Progenitor cell of endocrine pancreas (in vitro differentiated cells): ENCODE measurements around the gene LOXL4. TPM values are rescaled to one million over a fixed set of nuclear protein-coding genes. Genes with fewer than 3 reads are reported as not detected.

Experiments used
- DNase-seq: peaks from one replicate; pipeline ENCODE4 v3.0.0; 2021; ENCODE audit warnings: low spot score; ENCODE audit not compliant: unreplicated experiment
- H3K27ac Mint-ChIP-seq: 2 replicates; pipeline ENCODE4 v1.8.0; 2021; ENCODE audit warnings: mild to moderate bottlenecking, moderate library complexity, mixed read lengths
- H3K27me3 Mint-ChIP-seq: 2 replicates; pipeline ENCODE4 v1.8.0; 2021; ENCODE audit warnings: mixed read lengths
- H3K36me3 Mint-ChIP-seq: 2 replicates; pipeline ENCODE4 v1.8.0; 2022; ENCODE audit warnings: mixed read lengths; ENCODE audit not compliant: insufficient read depth
- H3K4me1 Mint-ChIP-seq: 2 replicates; pipeline ENCODE4 v1.8.0; 2021; ENCODE audit warnings: low read depth, mixed read lengths
- H3K4me3 Mint-ChIP-seq: 2 replicates; pipeline ENCODE4 v1.8.0; 2021; ENCODE audit warnings: low read depth, mild to moderate bottlenecking, moderate library complexity, mixed read lengths
- H3K9me3 Mint-ChIP-seq: 2 replicates; pipeline ENCODE4 v1.8.0; 2021; ENCODE audit warnings: low read depth, mixed read lengths
- total RNA-seq: library from RNA; stranded (reverse); gene quantifications from 2 replicates; pipeline ENCODE4 v1.2.1, GENCODE V29; 2021
- TF ChIP-seq, protein P1 (sequence below): fragments of 200-600 bp; sonication (generic); IDR thresholded peaks from one replicate; pipeline ENCODE4 v1.5.0; 2021; ENCODE audit warnings: antibody characterized with exemption, mild to moderate bottlenecking; ENCODE audit not compliant: unreplicated experiment

LOXL4 gene
- total RNA-seq, 1 donor from 2014 or later: 3.7 TPM

DNA sequence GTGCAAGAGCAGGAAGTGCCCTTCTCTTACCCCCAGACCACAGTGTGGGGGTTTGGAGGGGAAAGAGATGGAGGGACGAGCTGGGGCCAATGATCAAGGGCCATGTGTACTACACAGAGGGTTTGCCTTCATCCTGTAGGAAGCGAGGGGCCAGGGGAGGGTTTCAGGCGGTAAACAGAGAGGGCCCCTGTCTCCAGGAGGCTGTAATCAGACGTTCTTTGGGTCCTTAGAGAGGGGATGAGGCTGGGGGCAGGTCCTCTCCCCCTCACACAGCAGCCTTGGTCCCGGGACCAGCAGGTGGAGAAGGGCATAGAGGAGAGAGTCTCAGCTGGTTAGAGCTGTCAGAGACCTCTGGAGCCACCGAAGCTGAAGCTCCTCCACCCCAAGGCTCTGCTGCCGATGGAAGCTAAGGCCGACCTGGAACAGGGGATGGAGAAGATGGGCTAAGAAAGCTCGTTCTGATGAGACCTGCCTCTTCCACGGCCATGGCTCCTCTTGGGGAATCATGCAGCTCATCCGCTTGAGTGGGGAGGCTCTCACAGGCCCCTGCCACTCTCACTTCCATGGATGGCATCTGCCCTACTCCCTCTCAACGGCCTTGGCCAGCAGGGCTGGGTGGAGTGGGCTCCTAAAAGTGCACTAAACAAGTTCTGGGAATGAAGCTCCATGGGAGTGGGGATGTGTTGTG is 3.5 kb downstream of the LOXL4 start:
- TF ChIP-seq, protein P1, sequence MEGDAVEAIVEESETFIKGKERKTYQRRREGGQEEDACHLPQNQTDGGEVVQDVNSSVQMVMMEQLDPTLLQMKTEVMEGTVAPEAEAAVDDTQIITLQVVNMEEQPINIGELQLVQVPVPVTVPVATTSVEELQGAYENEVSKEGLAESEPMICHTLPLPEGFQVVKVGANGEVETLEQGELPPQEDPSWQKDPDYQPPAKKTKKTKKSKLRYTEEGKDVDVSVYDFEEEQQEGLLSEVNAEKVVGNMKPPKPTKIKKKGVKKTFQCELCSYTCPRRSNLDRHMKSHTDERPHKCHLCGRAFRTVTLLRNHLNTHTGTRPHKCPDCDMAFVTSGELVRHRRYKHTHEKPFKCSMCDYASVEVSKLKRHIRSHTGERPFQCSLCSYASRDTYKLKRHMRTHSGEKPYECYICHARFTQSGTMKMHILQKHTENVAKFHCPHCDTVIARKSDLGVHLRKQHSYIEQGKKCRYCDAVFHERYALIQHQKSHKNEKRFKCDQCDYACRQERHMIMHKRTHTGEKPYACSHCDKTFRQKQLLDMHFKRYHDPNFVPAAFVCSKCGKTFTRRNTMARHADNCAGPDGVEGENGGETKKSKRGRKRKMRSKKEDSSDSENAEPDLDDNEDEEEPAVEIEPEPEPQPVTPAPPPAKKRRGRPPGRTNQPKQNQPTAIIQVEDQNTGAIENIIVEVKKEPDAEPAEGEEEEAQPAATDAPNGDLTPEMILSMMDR: no peak
- H3K27ac Mint-ChIP-seq: no peak overlapping the region
- no peaks in the 10 kb centered on the region for H3K36me3 Mint-ChIP-seq
- peaks cover 35% of the 10 kb centered on the region for H3K27me3 Mint-ChIP-seq
- H3K4me1 Mint-ChIP-seq: peaks cover 14% of the 10 kb centered on the region
- no peak for DNase-seq
- H3K4me3 Mint-ChIP-seq: no peak overlapping the region
- no peaks in the 10 kb centered on the region for H3K9me3 Mint-ChIP-seq

DNA sequence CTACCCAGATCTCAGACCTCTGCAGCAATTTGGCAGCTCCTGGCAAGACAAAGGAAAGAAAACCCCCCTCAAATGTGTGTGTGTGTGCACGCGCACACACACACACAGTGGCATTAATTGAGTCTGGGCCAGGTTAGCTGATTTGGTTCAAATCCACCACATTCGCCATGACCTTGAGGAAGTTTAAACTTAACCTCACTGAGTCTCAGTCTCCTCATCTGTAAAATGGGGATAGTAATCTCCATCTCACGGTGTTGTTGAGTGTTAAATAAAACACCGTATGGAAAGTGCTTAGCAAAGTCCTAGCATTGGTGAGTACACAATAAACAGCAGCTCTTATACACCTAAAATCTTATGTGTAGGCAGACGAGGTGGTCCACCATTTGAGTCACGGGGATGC is 4.9 kb downstream of the LOXL4 start:
- H3K4me1 Mint-ChIP-seq: peaks cover 7% of the 10 kb centered on the region
- DNase-seq: no peak
- H3K27me3 Mint-ChIP-seq: peaks cover 29% of the 10 kb centered on the region
- TF ChIP-seq, protein P1: no peak
- H3K9me3 Mint-ChIP-seq: no peaks in the 10 kb centered on the region
- no peak overlapping the region for H3K4me3 Mint-ChIP-seq
- no peak overlapping the region for H3K27ac Mint-ChIP-seq
- H3K36me3 Mint-ChIP-seq: no peaks in the 10 kb centered on the region

DNA sequence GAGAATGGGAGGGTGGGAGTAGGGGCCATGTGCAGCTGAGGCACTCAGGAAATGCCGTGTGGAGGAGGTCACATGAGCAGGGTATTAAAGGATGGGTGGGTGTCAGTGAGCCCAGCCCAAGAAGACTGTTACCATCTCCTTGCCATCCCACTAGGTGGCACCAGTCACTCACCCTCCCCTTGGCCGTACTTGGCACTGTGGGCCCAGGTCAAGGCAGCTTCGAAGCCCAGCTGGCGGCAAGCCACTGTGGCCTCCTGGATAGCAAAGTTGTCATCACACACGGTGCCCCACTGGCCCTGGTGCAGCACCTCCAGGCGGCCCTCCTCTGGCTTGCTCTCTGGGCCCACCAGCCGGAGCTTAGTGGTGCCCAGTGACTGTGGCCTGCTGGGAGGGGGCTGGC is 5.4 kb downstream of the LOXL4 start:
- Mint-ChIP-seq H3K4me1 (peaks cover 5% of the 10 kb centered on the region), H3K27me3 (peaks cover 26% of the 10 kb centered on the region), H3K36me3 (no peaks in the 10 kb centered on the region), H3K27ac (no peak overlapping the region), H3K4me3 (no peak overlapping the region), H3K9me3 (no peaks in the 10 kb centered on the region)
- TF ChIP-seq, protein P1: peak; percentile 8
- DNase-seq: no peak

- H3K9me3 Mint-ChIP-seq: no peaks in the 10 kb centered on the region
- H3K27me3 Mint-ChIP-seq: peaks cover 16% of the 10 kb centered on the region
These were observed 6.3 kb downstream of the LOXL4 start for GRCh38 chr10:98261436-98262277.

DNA sequence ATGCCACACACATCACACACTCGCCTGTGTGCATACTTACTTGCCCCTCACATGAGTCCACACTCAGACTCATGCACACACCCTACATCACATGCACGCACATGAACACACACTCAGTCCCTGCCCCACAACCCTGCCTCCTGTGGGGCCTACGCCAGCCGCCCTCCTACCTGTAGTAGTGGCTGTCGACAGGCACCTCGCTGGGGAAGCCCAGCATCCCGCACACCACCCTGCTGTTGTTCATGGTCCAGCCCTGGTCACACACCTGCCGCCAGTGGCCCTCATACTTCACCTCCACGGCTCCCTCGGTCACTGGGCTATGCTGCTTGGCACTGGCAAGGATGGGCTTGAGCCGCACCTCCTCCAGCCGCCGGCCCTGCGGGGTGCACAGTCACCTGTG is 7.2 kb downstream of the LOXL4 start:
- H3K9me3 Mint-ChIP-seq: no peaks in the 10 kb centered on the region
- DNase-seq: no peak
- H3K27me3 Mint-ChIP-seq: peaks cover 9% of the 10 kb centered on the region
- H3K36me3 Mint-ChIP-seq: no peaks in the 10 kb centered on the region
- TF ChIP-seq, protein P1: no peak
- H3K27ac Mint-ChIP-seq: no peak overlapping the region
- H3K4me1 Mint-ChIP-seq: peaks cover 5% of the 10 kb centered on the region
- H3K4me3 Mint-ChIP-seq: no peak overlapping the region

More at GRCh38 chr10:98261436-98262277, 6.3 kb downstream of the LOXL4 start:
- Mint-ChIP-seq H3K36me3 (no peaks in the 10 kb centered on the region), H3K4me1 (peaks cover 5% of the 10 kb centered on the region), H3K4me3 (no peak overlapping the region), H3K27ac (no peak overlapping the region)
- TF ChIP-seq, protein P1: no peak
- no peak for DNase-seq
